Measurements from ENCODE around the gene TLR6. TPM values are rescaled to one million over a fixed set of nuclear protein-coding genes. Genes with fewer than 3 reads are reported as not detected.

Gene TLR6
- total and polyA plus RNA-seq, 2 of the 8 experiments (the other 6 are each of a cell fraction or from before 2014, with no cell fraction given): 0.02 to 0.09 TPM

DNA sequence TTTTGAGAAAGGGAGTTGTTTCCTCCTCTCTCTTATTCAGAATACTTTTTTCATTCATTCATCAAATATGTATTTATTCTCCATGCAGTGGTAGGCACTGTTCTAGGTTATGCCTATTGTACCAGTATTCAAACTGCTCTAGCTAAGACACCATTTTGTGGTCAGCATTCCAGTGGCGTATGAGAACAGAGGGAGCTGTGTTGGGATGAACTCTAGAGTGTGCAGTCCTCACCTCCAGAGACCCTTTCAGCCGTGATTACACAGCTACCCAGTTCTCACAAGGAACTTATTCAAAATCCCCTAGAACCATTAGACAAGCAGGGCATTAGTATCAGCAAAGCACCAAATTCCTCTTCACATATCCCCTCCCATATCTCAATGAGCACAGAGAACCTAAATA, 56.3 kb downstream of the TLR6 start:
- H3K27ac ChIP-seq (ENCODE audit: low read depth, low read length): no peak overlapping the region
- peaks cover 9 to 12% of the 10 kb centered on the region in 2 experiments; a peak in 3 of 4 replicates for H3K9me3 ChIP-seq (ENCODE audit: insufficient read depth in 2 of 2, low read depth in 1 of 2, low read length in 1 of 2)
- no peak overlapping the region for H4K91ac ChIP-seq (replicated peaks; ENCODE audit: insufficient read length, low read length)
- H2BK120ac ChIP-seq (replicated peaks; ENCODE audit: low read depth, low read length): no peak overlapping the region
- H3K56ac ChIP-seq (replicated peaks; ENCODE audit: insufficient read length, low read depth, low read length): no peak overlapping the region
- H4K8ac ChIP-seq (ENCODE audit: extremely low read depth, insufficient read depth, low read length): no peak overlapping the region
- H3K4ac ChIP-seq (replicated peaks; ENCODE audit: insufficient read length, low read depth, low read length): no peak overlapping the region
- H4K5ac ChIP-seq (ENCODE audit: insufficient read length, low read depth, low read length): no peak overlapping the region
- WGBS, 2 experiments (ENCODE audit: extremely low coverage in 1 of 2, insufficient coverage in 1 of 2, insufficient read length in 1 of 2, insufficient replicate concordance in 2 of 2, low coverage in 1 of 2, low lambda C conversion rate in 2 of 2, missing lambda C conversion rate in 1 of 2): 88% methylated on average over 2 of the region's 2 CpGs; no CpG with 5 or more reads in 1 of the 2 experiments
- no peak overlapping the region for H2BK20ac ChIP-seq (ENCODE audit: low read length)
- TF ChIP-seq RBBP5 (IDR thresholded peaks at IDR 0.05; ENCODE audit: borderline replicate concordance, low read depth, low read length) (no peak), FOSL1 (IDR thresholded peaks at IDR 0.05; ENCODE audit: insufficient read depth, low read depth, low read length) (no peak), POLR2A (IDR thresholded peaks at IDR 0.05; ENCODE audit: control extremely low read depth in 1 of 2, low read depth in 2 of 2, low read length in 2 of 2) (no peak), KDM1A (IDR thresholded peaks at IDR 0.05; ENCODE audit: borderline replicate concordance, low read length) (no peak), CHD2 (IDR thresholded peaks at IDR 0.05; ENCODE audit: low read length) (no peak)
- H2AK5ac ChIP-seq (ENCODE audit: low read depth, low read length): no peak overlapping the region
- H3K4me2 ChIP-seq (ENCODE audit: insufficient read depth in 1 of 2, low read depth in 2 of 2, low read length in 2 of 2): no peak overlapping the region
- no peak overlapping the region for H3K4me3 ChIP-seq (ENCODE audit: extremely low read depth in 1 of 4, insufficient read depth in 2 of 4, low read depth in 3 of 4, low read length in 4 of 4)
- no peak overlapping the region for H3K14ac ChIP-seq (ENCODE audit: insufficient read length)
- H3K36me3 ChIP-seq (ENCODE audit: control insufficient read depth in 2 of 4, insufficient read depth in 4 of 4, low read length in 3 of 4): no peaks in the 10 kb centered on the region; a peak in 1 of 8 replicates
- no peak overlapping the region for H2BK12ac ChIP-seq (ENCODE audit: low read depth, low read length)
- H3K18ac ChIP-seq (ENCODE audit: extremely low read depth, low read length): no peak overlapping the region
- H2BK15ac ChIP-seq (ENCODE audit: low read length): no peak overlapping the region
- H3K23ac ChIP-seq (ENCODE audit: insufficient read length): no peak overlapping the region
- H3K23me2 ChIP-seq (ENCODE audit: low read depth, low read length): no peaks in the 10 kb centered on the region
- ChIA-PET CTCF (ENCODE audit: partially characterized antibody) (interaction anchor here (0.7 to 1.5 kb wide), 4 partner anchors 16 to 43 kb away, joined by 3 read pairs; partner anchors contain the start of gene TLR10), POLR2A (ENCODE audit: partially characterized antibody) (no interaction called here)
- DNase-seq (ENCODE audit: low read depth in 1 of 2, low spot score in 2 of 2) (no peak), FAIRE-seq (no peak)
- no peak overlapping the region for H2AFZ ChIP-seq (ENCODE audit: low read length)
- no peak overlapping the region for H3K9ac ChIP-seq (replicated peaks in 1 of 4; ENCODE audit: extremely low read depth in 1 of 4, low read depth in 3 of 4, low read length in 3 of 4)
- H4K20me1 ChIP-seq (replicated peaks in 1 of 2; ENCODE audit: control insufficient read depth in 1 of 2, insufficient read depth in 2 of 2, low read length in 2 of 2): no peaks in the 10 kb centered on the region
- H3K79me2 ChIP-seq (ENCODE audit: control insufficient read depth in 1 of 2, insufficient read depth in 2 of 2, low read length in 2 of 2): no peaks in the 10 kb centered on the region
- H2BK5ac ChIP-seq (ENCODE audit: low read depth, low read length): no peak overlapping the region
- H3K4me1 ChIP-seq (replicated peaks in 1 of 4; ENCODE audit: control insufficient read depth in 3 of 4, insufficient read depth in 4 of 4, low read length in 3 of 4): no peaks in the 10 kb centered on the region
- no peaks in the 10 kb centered on the region for H3K79me1 ChIP-seq (ENCODE audit: low read depth, low read length)
- H3K27me3 ChIP-seq (replicated peaks in 1 of 4; ENCODE audit: control insufficient read depth in 3 of 4, extremely low read depth in 1 of 4, insufficient read depth in 3 of 4, low read length in 3 of 4): no peaks in the 10 kb centered on the region
